ENCODE measurements around the gene HBP1. TPM values are rescaled to one million over a fixed set of nuclear protein-coding genes. Genes with fewer than 3 reads are reported as not detected.
"Not testable (repeated sequence)": the region's sequence is repeated elsewhere in the genome, so short reads cannot be mapped to it uniquely, and the experiment has no call there.

The HBP1 gene
- total RNA-seq, 1 donor from 2014 or later: 84.6 TPM

- peaks cover 10% of the 10 kb centered on the region for H3K4me1 Mint-ChIP-seq (ENCODE audit: unreplicated experiment)
- TF ChIP-seq CTCF (IDR thresholded peaks at IDR 0.05): no peak
- no peak for DNase-seq (ENCODE audit: extremely low spot score, unreplicated experiment)
- H3K27me3 Mint-ChIP-seq (ENCODE audit: unreplicated experiment): no peaks in the 10 kb centered on the region
- no peak overlapping the region for H3K4me3 Mint-ChIP-seq (ENCODE audit: unreplicated experiment)
- peaks cover 29% of the 10 kb centered on the region for H3K9me3 Mint-ChIP-seq (ENCODE audit: unreplicated experiment)
- H3K27ac Mint-ChIP-seq (ENCODE audit: unreplicated experiment): no peak overlapping the region
- H3K36me3 Mint-ChIP-seq (ENCODE audit: unreplicated experiment): peaks cover 44% of the 10 kb centered on the region
Measured at GRCh38 chr7:107244613-107245012, 75.8 kb downstream of the HBP1 start.

DNA sequence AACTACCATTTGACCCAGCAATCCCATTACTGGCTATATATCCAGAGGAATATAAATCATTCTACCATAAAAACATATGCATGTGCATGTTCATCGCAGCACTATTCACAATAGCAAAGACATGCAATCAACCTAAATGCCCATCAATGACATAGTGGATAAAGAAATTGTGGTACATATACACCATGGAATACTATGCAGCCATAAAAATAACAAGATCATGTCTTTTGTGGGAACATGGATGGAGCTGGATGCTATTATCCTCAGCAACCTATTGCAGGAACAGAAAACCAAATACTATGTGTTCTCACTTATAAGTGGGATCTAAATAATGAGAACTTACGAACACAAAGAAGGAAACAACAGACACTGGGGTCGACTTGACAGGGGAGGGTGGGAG, 78.0 kb downstream of the HBP1 start:
- DNase-seq (ENCODE audit: extremely low spot score, unreplicated experiment); H3K27me3 Mint-ChIP-seq (ENCODE audit: unreplicated experiment); H3K4me1 Mint-ChIP-seq (ENCODE audit: unreplicated experiment); H3K4me3 Mint-ChIP-seq (ENCODE audit: unreplicated experiment); H3K27ac Mint-ChIP-seq (ENCODE audit: unreplicated experiment): not testable (repeated sequence)
- Mint-ChIP-seq H3K9me3 (ENCODE audit: unreplicated experiment) (peaks cover 29% of the 10 kb centered on the region), H3K36me3 (ENCODE audit: unreplicated experiment) (peaks cover 40% of the 10 kb centered on the region)

- peaks cover 25% of the 10 kb centered on the region for H3K9me3 Mint-ChIP-seq (ENCODE audit: unreplicated experiment)
- H3K27me3 Mint-ChIP-seq (ENCODE audit: unreplicated experiment): no peaks in the 10 kb centered on the region
- H3K27ac Mint-ChIP-seq (ENCODE audit: unreplicated experiment): no peak overlapping the region
- peaks cover 34% of the 10 kb centered on the region for H3K36me3 Mint-ChIP-seq (ENCODE audit: unreplicated experiment)
- peaks cover 10% of the 10 kb centered on the region for H3K4me1 Mint-ChIP-seq (ENCODE audit: unreplicated experiment)
- no peak overlapping the region for H3K4me3 Mint-ChIP-seq (ENCODE audit: unreplicated experiment)
- DNase-seq (ENCODE audit: extremely low spot score, unreplicated experiment): no peak
- no peak for TF ChIP-seq CTCF (IDR thresholded peaks at IDR 0.05)
Measured at GRCh38 chr7:107248551-107249316, 79.9 kb downstream of the HBP1 start.

DNA sequence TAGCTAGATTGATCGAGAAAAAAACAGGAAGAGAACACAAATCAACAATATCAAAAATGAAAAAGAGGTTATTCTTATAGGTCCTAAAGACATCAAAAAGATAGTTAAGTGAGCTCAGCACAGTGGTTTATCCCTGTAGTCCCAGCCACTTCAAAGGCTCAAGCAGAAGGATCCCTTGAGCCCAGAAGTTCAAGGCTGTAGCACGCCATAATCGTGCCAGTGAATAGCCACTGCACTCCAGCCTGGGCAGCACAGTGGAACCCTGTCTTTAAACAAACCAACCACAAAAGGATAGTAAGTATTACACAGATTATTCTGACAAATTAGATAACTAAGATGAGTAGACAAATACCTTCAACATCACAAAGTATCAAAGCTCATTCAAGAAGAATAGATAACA, 83.2 kb downstream of the HBP1 start:
- no peaks in the 10 kb centered on the region for H3K9me3 Mint-ChIP-seq (ENCODE audit: unreplicated experiment)
- no peak overlapping the region for H3K4me3 Mint-ChIP-seq (ENCODE audit: unreplicated experiment)
- no peak for TF ChIP-seq CTCF (IDR thresholded peaks at IDR 0.05)
- no peak for DNase-seq (ENCODE audit: extremely low spot score, unreplicated experiment)
- no peak overlapping the region for H3K27ac Mint-ChIP-seq (ENCODE audit: unreplicated experiment)
- no peaks in the 10 kb centered on the region for H3K27me3 Mint-ChIP-seq (ENCODE audit: unreplicated experiment)
- H3K36me3 Mint-ChIP-seq (ENCODE audit: unreplicated experiment): peaks cover 9% of the 10 kb centered on the region
- H3K4me1 Mint-ChIP-seq (ENCODE audit: unreplicated experiment): peaks cover 10% of the 10 kb centered on the region

Other genes with a start within 250 kb of the HBP1 start
- gene PRKAR2B, start 124.3 kb upstream of the HBP1 start, total RNA-seq: 3.3 and 3.4 TPM in 2 replicates